CD4-positive, alpha-beta T cell treated with Interleukin-2 at 100 ng/mL for 4 hours (primary cell): ENCODE data around the gene SCAPER.

ENCODE experiments used
- DNase-seq: peaks from one replicate; pipeline ENCODE4 v3.0.0-alpha.2; 2020; ENCODE audit warnings: low spot score

SCAPER gene

DNA sequence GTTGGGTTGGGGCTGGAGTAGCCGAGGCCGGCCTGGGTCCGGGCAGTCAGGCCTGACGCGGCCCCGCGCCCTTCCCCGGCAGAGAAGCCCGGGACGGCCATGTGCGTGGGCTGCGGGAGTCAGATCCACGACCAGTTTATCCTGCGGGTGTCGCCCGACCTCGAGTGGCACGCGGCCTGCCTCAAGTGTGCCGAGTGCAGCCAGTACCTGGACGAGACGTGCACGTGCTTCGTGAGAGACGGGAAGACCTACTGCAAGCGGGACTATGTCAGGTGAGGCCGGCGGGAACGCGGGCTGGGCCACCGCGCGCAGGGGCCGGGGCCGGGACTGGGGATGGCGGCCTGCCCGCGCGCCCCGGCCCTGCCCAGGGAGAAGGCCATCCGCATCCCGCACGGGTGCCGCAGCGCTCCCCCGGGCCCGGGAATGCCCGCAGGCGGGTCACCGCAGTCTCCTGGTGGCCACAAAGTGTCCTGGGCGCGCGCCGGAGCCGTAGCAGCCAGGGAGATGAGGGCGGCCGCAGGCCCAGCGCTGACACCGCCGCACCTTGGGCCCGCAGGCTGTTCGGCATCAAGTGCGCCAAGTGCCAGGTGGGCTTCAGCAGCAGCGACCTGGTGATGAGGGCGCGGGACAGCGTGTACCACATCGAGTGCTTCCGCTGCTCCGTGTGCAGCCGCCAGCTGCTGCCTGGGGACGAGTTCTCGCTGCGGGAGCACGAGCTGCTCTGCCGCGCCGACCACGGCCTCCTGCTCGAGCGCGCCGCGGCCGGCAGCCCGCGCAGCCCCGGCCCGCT, 567.2 kb downstream of the SCAPER start:
- DNase-seq: no peak

DNA sequence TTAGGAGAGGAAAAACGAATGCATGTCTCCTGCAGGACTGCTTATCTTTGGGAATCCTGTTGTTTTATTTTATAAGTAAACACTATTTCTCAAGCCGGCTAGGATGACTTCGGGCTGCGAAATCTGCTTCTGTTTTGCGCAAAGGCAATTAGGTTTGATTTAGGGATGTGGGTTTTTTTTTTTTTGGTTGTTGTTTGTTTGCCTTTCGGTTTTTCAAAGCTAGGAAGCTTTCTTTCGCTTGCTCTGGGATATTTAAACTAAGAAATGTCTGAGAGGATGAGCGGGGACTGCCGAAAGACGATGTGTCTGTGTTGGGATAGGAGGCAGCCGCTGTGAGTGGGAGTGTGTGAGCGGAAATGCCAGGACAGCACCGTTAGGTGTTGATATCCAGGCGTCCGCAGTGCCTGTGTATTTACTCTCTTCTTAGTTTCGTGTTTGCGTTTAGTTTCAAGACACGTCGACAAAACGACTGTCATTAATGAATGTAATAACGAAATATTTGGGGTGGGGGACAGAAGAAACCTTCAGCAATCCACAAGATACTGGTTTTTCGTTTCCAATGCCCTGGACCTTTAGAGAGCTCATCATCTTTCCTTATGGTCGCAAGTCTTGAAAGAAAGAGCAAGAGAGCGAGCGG, 568.0 kb downstream of the SCAPER start:
- no peak for DNase-seq

DNA sequence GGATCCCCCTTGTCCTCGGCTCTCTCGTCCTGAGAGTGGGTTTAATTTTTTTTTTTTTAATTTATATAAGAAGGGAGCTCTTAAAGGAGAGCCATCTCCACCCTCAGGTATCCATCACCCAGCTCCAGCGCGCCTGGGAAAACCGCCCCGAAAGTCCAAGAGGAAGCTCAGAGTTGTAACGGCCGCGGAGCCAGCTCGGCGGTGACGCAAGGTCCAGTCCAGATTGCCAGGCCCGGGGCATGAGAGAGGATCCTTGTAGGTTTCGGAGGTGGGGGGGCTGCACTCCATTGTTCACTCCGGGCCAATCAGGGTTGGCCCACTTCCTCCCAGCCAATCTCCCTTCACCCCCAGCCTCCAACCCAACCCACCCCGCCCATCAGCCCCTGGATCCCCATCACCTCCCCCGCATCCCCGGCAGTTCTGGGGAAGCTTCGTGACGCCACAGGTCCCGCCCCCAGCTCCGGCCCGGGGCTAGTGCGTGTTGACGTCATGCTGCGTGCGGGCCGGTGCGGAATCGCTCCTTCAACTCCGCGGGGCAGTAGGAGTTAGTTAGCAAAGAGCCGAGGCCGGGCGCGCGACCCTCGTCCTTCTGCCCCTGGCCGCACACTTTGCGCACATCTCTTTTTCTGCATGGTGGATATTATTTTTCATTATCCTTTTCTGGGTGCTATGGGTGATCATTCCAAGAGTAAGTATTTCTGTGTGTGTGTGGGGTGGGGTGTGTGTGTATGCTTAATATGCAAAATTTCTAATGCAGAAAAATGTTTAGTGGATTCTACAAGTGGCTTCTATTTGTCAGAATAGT, 568.7 kb downstream of the SCAPER start, which contains the start of gene ISL2:
TSS of gene ISL2 (plus strand) at position 520 of the 805 bp plus-strand sequence. CDS start at position 631, 111 bp downstream.
- peak; percentile 54 for DNase-seq

DNA sequence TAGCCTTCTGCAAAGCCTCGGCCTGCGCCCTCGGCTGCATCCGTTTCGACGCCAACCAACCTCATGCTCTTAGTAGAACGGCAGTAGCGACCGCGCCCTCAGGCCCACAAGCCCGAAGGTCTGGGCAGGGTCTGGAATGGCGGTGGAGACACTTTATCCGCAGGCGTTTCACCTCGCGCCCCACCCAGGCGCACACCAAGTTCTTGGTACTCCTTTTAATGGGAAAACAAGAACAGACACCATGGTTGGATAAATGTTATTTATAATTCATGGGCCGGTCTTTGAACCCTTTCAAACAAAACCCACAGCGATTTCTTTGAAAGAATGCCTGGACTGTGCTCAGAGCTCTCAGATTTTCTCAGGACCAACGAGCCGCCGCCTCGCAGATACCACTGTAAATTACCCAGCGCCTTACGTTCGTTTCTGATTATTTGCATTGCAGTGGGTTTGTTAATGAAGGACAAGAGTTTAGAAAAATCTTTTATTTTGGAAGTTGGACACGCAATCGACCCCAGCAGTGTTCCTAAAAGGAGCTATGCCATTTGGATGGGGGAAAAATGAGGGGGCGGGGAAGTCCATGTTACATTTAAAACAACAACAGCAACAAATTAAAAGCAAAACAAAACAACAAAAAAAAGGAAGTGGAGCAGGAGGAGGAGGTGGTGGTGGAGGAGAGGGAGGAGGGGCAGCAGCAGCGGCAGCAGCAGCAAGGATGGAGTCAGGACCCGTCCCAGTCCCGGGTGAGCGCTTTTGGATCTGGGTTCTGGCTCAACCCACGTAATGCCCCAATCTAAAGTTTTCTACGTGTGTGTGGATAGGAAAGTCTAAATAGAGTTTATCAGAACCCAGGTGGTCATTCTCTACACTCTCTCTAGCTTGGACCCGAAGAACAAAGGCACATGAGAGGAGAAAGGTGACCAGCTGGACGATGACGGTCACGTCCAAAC, 569.6 kb downstream of the SCAPER start:
- no peak for DNase-seq

DNA sequence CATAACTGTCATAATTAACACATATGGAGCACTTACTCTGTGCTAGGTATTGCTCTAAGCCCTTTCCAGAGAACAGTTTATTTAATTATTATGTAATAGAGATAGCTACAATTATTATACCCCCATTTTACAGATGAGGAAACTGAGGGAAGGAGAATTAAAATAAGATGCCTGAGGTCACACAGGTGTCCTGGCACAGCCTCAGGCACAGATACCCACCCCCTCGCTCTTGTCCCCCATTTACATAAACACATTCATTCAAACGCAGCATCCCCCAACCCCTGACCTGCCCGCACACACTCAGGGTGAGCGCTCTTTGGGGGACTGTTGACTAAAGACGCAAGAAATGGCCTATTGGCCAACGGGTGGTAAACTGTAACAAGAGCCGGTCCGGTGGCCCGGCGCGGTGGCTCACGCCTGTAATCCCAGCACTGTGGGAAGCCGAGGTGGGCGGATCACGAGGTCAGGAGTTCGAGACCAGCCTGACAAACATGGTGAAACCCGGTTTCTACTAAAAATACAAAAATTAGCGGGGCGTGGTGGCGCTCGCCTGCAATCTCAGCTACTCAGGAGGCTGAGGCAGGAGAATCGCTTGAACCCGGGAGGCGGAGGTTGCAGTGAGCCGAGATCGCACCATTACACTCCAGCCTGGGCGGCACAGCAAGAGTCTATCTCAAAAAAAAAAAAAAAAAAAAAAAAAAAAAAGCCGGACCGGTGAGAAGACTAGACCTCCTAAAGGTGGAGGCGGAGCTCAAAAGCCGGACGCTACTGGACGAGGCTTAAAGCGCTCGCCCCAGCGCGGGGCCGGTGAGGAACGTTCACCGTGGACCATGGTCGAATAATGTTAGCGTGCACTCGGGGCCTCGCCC, 570.5 kb downstream of the SCAPER start:
- no peak for DNase-seq

DNA sequence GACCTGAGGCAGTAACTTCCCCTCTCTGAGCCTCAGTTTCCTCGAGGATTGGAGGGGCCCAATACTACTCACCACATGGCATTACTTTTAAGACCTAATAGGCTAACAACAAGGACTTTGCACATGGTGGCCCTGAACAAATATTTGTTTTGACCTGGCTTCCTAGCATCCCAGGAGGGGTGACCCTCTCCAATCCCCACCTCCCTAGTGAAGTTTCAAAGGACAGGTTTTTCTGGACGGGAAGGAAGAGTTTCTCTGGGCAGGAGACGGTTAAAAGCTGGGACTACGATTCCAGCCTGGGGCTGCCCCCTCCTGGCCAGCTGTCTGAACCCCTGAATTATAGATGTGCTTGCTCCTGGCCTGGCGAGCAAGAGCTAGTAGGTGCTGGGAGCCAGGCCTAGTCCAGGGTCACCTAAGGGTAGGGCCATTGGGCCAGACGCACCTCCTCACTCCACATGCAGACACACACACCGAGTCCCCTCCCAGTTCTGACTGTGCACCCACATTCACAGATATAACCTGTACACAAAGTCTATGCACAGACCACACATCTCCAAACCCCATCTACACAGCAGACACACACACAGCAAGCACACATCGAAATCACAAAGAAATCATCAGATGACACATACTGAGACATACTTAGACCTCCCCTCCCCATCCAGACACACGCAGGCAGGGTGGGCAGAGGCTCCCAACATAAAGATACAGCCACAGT, 571.3 kb downstream of the SCAPER start:
- no peak for DNase-seq

DNA sequence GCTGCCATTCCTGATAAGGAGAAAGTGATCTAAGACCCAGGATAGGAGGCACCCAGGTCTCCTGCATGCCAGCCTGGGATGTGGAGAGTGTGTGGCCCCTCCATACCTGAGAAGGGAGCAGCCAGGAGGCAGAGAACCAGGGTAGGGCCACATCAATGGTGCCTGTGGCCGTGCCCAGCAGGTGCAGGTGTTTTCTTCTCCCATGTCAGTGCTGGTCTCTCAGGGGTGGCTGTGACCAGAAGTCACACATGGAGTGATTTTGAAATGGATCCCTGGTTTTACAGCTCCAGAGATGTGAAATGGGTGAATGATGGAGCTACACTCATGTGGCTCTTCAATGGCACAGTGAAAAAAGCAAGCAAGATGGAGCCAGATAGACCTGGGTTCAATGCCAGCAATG, 571.8 kb downstream of the SCAPER start:
- DNase-seq: no peak

DNA sequence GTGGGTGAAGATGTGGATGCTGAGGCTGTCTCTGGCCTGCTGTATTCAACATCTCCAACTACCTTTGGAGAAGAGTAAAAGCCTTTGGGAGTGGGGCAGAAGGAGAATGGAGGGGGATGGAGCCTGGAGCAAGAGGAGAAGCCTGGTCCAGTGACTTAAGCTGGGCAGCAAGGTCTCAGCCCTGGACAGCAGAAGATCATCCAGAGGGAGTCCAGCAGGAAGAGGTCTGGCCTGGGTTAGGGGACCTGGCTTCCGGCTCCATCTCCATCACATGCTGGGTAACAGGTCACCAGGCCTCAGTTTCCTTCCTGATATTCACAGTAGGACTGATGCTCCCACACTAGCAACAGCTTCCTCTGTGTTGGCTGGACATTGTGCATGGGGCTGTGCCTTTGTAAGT, 572.3 kb downstream of the SCAPER start:
- DNase-seq: no peak

DNA sequence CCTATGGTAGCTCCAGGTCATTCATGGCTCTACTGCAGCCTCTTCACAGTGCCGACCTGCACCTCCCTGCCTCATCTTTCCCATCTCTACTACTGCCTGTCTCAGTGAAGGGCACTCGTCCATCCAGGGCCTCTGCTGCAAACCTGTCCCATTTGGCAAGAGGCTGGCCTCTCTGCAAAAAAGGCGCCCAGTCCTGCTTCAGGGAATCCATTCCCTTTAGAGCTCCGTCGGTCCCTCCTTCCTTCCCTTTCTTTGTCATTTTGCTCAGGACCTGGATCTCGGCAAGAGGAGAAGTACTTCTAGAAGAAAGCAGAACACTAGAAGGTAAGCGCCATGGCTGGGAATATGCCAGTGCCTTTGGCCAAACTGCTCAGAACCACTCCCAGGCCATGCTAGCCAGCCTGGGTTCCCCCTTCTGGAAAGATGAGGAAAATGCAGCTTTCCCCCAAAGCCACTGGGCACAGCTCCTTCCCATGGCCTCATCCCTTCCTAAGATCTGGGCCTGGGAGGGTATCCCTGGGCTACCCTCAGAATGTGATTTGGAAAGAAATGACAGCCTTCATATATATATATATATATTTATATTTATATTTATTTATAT, 575.0 kb downstream of the SCAPER start:
- no peak for DNase-seq

DNA sequence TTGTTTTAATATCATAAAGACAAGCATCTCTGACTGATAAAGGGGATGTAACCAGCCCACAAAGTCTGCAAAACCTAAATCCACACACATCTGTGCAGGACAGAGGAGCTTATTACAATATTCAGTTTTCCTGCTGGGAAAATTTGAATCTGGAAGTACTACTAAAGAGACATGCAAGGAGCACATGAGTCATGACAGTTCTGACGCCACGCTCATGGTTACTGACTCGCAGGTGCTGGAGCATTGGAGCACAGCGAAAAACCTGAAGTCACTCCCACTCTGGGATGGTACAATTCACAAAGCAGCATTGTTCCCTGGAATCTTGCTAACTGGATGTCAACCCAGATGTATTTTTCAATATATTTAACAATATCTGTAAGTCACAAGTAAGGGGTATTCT, 576.2 kb downstream of the SCAPER start:
- DNase-seq: no peak

DNA sequence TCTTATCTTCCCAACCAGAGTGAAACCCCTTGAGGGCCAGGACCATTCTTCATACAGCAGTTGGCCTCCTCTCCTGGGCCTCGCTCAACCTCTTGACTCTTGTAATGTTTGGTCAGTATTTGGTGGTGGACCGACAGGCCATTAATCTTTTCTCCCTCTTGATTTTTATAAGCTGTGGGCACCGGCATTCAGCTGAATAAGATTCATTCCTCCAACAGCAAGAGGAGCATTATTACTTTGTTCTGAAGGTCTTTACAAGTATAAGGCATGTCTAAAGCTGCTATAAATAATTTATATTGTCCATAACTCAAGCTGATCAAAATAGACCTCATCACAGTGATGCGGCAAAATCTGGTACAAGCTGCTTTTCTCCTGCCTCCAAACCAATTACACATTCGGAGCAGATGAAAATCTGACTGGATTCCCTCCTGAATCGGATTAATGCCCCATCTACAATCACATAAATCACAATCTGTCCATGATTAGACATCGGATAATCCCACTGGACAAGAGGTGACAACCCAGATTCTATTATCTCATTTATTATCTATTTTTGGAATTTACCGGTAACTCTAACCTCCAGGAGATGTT, 576.9 kb downstream of the SCAPER start:
- no peak for DNase-seq

DNA sequence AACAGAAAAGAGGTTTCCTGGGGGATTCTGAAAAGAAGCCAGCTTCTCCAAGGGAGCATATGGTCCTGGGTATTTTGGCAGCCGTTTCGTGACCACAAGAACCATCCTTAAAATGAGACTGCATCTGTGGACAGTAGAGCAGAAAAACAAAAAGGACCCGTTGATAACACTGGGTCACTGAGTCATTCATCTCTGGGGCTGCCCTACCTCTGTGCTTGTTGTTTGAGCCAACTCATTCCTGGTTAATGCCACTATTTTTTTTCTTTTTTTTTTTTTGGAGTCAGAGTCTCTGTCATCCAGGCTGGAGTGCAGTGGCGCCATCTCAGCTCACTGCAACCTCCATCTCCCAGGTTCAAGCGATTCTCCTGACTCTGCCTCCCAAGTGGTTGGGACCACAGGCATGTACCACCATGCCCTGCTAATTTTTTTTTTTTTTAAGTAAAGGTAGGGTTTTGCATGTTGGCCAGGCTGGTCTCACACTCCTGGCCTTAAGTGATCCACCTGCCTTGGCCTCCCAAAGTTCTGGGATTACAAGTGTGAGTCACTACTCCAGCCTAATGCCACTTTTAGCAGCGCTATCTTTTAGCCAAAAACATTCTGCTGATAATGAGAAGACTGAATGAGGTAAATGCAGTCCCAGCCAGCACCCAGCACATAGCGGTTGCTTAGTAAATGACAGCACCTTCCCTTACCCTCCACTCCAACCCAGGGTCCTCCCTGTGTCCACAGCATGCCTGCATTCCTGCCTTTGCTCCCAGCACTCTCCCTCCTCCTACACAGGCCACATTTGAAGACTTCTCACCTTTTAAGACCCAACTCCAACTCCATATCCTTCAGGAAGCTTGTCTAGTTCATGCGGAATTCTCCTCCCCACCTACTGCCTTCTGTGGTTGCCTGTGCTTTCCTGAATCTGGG, 577.7 kb downstream of the SCAPER start:
- no peak for DNase-seq

DNA sequence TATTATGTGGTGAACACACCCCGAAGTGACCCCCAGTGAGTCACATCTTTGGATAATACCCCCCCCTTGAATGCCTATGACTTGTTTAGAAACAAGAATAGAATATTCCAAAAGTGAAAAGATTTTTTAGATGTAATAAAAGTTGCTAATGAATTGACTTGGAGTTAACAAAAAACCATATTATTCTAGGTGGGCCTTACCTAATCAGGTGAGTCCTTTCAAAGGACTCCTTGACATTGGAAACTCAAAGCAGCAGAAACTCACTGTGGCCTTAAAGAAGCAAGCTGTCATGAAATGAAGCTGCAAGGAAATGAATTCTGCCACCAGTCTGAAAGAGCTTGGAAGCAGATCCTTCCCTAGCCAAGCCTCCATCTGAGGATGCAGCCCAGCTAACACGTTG, 579.4 kb downstream of the SCAPER start:
- no peak for DNase-seq

DNA sequence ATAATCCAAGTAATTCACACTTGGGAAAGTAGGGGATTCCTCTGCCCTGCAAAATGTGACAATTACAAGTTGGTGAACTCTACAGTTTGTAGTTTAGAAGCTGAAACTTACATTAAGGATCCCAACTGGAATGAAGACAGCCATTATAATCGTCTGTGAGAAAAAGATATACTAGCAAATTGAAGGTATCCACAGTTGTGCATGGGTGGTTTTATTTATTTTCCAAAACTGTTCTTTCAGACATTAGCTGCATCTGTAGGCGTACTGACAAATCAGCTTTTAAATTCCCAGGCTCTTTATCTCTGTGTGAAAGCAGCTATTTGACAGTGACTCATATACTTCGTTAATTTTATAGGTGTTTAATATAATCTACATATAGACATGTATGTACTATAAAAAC, 581.1 kb downstream of the SCAPER start:
- DNase-seq: no peak

DNA sequence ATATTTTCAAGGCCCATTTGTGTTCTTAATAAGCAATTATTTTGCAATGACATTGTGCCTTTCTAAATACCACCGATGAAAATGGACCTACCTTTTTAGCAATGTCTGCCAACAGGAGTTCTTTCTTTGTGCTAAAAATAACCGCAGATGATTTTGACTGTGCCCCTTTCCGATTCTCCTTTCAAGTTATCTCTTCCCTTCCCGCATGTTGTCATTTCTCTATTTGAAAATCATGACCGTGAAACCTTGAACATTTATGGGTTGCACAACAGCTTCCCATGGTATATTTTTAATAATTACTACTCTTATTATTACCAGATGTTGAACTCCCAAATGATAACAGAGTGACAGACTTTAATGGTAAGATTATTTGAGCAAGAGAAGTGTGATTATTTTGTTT, 583.5 kb downstream of the SCAPER start:
- no peak for DNase-seq

DNA sequence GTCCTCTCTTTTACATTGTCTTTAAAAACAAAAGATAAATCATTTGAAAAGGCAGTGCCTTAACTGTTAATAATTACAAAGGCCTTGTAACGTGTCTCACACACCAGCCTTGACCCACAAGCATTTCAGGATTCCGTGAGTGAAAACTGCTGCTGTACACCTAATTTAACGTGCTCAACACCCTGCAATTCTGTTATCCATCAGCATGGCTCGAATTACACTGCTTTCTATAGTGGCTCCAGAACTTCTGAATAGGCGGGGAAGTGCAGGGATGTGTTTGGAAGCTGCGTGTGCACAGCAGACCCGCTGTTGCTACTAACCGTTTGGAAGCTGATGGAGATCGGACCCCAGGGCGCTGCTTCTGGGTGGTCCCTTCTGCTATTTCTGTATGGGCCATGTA, 584.0 kb downstream of the SCAPER start:
- DNase-seq: no peak

DNA sequence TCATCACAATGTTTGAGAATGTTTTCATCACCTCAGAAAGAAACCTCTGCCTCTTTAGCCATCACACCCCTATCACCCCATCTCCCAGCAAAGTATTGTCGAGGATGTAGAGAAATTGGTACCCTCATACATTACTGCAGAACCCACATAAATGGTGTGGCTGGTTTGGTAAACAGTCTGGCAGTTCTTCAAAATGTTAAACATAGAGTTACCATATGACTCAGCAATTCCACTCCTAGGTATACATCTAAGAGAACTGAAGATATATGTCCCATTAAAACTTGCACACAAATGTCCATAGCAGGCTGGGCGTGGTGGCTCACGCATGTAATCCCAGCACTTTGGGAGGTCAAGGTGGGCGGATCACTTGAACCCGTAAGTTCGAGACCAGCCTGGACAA, 585.1 kb downstream of the SCAPER start:
- DNase-seq: no peak

DNA sequence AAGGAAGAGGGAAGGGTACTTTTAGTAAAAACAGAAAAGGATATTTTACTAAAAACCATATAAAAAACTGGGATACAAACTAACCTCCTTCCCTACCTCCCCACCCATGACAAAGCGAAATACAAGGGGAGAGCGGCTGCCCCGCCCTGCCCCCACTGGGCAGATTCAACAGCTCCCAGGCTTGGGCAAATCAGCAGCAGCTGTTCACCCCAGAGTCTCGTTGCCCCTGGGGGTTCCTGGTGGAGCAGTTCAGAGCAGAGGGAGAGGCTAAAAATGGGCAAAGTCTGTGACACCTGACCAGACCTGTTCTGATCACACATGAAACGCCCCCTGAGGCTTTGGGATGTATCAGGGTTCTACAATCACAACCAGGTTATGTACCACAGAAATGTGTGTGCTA, 591.4 kb downstream of the SCAPER start:
- no peak for DNase-seq
